Measurements from ENCODE around the gene FAM217B.

The FAM217B gene

DNA sequence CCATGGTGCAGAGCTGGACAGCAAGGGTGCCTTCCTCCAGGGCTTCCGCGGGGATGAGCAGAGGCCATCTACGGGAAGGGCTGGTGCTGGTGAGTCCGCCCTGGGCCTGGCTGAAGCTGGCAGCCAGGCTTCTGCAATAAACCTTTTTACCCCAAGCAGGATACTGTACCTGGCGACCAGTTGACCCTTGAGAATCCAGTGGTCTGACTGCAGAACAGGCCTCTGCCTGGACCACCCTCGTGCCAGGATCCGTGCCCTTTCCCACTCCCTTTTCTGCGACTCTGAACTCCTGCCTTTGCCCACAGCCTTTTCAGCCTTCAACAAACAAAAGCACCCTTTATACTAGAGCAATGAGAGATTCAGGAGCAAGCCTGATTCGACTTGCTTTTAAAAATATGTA lies 36.9 kb downstream of the FAM217B start:
- H3K9me3 ChIP-seq (ENCODE audit: insufficient read depth, low read depth, low read length) = no peaks in the 10 kb centered on the region
- no peaks in the 10 kb centered on the region for H3K4me1 ChIP-seq (ENCODE audit: insufficient read depth, low read length)
- no peaks in the 10 kb centered on the region for H3K36me3 ChIP-seq (ENCODE audit: insufficient read depth, low read length)
- no peak overlapping the region for H3K27ac ChIP-seq (ENCODE audit: low read depth, low read length)
- H3K9ac ChIP-seq (ENCODE audit: low read depth, low read length) = no peak overlapping the region
- no peaks in the 10 kb centered on the region for H3K27me3 ChIP-seq (ENCODE audit: insufficient read depth, low read length)
- H3K4me3 ChIP-seq (ENCODE audit: low read length) = no peak overlapping the region
- WGBS = 94% methylated on average over 8 of the region's 9 CpGs

DNA sequence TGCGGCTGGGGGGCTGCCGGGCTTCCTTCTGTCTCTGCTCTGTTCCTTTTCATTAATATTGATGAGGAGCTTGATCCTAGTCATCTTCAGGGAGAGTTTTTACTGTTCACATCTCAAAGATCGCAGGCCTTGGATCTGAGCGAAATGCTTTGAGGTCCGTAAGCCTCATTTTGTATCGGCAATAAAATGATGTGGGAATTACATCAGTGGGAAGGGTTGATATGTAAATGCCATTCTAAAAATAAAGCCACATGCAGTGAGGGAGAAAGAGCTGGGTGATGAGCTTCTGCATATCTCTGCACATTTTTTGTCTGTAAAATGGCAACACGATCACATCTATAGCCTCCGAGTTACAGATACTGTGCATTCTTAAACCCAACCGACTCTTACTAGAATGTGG lies 42.9 kb downstream of the FAM217B start:
- no peaks in the 10 kb centered on the region; the same call in 1 of the 2 replicates for H3K4me1 ChIP-seq (ENCODE audit: insufficient read depth, low read length)
- H3K9ac ChIP-seq (ENCODE audit: low read depth, low read length) = no peak overlapping the region
- no peak overlapping the region for H3K4me3 ChIP-seq (ENCODE audit: low read length)
- no peaks in the 10 kb centered on the region for H3K36me3 ChIP-seq (ENCODE audit: insufficient read depth, low read length)
- 92% methylated on average over 7 of the region's 9 CpGs for WGBS
- H3K27me3 ChIP-seq (ENCODE audit: insufficient read depth, low read length) = no peaks in the 10 kb centered on the region
- H3K9me3 ChIP-seq (ENCODE audit: insufficient read depth, low read depth, low read length) = no peaks in the 10 kb centered on the region
- H3K27ac ChIP-seq (ENCODE audit: low read depth, low read length) = no peak overlapping the region

DNA sequence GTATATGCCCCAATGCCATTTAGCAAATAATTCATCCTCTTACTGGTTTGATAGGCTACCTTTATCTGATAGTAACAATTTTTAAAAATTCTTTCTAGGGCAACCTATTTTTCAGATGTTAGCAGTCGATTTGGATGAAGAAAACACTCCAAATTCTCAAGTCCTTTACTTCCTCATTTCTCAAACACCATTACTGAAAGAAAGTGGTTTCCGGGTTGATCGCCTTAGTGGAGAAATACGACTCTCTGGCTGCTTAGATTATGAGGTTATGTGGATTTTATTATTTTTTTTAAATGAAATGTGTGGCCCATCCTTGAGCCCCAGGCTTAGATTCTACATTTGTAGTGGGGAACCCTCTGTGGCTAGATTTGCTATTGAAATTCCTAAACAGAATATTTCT lies 44.4 kb downstream of the FAM217B start:
- Histone ChIP-seq H3K36me3 (ENCODE audit: insufficient read depth, low read length) (no peaks in the 10 kb centered on the region), H3K9ac (ENCODE audit: low read depth, low read length) (no peak overlapping the region), H3K4me1 (ENCODE audit: insufficient read depth, low read length) (peaks cover 8% of the 10 kb centered on the region; the same call in 1 of the 2 replicates), H3K4me3 (ENCODE audit: low read length) (no peak overlapping the region), H3K27ac (ENCODE audit: low read depth, low read length) (no peak overlapping the region), H3K9me3 (ENCODE audit: insufficient read depth, low read depth, low read length) (no peaks in the 10 kb centered on the region), H3K27me3 (ENCODE audit: insufficient read depth, low read length) (no peaks in the 10 kb centered on the region)
- 93% methylated on average over 4 of the region's 4 CpGs for WGBS

DNA sequence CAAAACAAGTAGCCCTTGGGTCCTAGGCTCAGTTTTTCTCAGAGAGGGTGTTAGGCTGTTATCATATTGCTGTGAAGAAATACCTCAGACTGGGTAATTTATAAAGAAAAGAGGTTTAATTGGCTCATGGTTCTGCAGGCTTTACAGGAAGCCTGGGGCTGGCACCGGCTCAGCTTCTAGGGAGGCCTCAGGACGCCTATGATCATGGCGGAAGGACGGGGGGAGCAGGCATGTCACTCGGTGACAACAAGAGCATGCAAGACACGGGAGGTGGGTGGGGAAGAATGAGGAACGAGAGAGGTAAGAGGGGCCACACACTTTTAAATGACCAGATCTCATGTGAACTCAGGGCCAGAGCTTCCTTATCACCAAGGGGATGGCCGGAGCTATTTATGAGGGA lies 45.0 kb downstream of the FAM217B start:
- Histone ChIP-seq H3K36me3 (ENCODE audit: insufficient read depth, low read length) (no peaks in the 10 kb centered on the region), H3K27ac (ENCODE audit: low read depth, low read length) (no peak overlapping the region), H3K4me1 (ENCODE audit: insufficient read depth, low read length) (peaks cover 8% of the 10 kb centered on the region; the same call in 1 of the 2 replicates), H3K9me3 (ENCODE audit: insufficient read depth, low read depth, low read length) (no peaks in the 10 kb centered on the region), H3K4me3 (ENCODE audit: low read length) (no peak overlapping the region), H3K27me3 (ENCODE audit: insufficient read depth, low read length) (no peaks in the 10 kb centered on the region), H3K9ac (ENCODE audit: low read depth, low read length) (no peak overlapping the region)
- 94% methylated on average over 8 of the region's 8 CpGs for WGBS

DNA sequence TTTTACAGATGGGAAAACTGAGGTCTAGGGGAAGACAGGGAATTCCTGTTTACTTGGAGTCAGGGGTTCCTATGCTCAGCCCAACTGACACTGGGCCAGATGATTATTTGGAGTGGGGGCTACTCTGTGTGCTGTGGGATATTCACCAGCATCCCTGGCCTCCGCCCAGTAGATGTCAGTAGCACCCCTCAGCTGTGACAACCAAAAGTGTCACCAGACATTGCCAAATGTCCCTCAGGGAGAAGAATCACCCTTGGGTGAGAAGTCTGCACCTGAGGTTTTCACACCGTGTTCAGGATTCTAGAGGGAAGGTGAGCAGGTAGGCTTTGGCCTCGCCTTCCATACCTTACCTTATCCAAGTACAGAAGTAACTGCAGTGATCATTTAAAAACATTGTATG lies 45.7 kb downstream of the FAM217B start:
- 83% methylated on average over 2 of the region's 3 CpGs for WGBS
- Histone ChIP-seq H3K36me3 (ENCODE audit: insufficient read depth, low read length) (no peaks in the 10 kb centered on the region), H3K27me3 (ENCODE audit: insufficient read depth, low read length) (no peaks in the 10 kb centered on the region), H3K9me3 (ENCODE audit: insufficient read depth, low read depth, low read length) (no peaks in the 10 kb centered on the region), H3K4me1 (ENCODE audit: insufficient read depth, low read length) (peaks cover 8% of the 10 kb centered on the region; the same call in 1 of the 2 replicates), H3K9ac (ENCODE audit: low read depth, low read length) (no peak overlapping the region), H3K4me3 (ENCODE audit: low read length) (no peak overlapping the region), H3K27ac (ENCODE audit: low read depth, low read length) (no peak overlapping the region)

DNA sequence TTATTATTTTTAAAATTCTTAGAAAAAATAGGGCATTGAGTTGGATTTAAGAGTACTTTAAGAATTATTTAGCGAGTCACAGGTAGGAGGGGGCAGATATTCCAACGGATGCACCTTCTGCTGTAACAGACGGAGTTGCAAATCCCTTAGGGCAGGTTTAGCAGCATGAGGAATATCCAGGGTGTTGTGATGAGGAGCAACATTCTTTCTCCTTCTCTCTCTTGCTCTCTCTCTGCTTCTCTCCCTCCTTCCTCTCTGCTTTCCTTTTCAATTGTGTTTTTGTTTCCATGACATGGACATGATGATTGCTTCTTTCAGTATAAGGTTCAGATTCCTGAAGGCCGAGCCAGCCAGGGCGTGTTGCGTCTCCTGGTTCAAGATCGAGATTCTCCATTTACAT lies 46.9 kb downstream of the FAM217B start:
- Histone ChIP-seq H3K9me3 (ENCODE audit: insufficient read depth, low read depth, low read length) (no peaks in the 10 kb centered on the region), H3K4me3 (ENCODE audit: low read length) (no peak overlapping the region), H3K27me3 (ENCODE audit: insufficient read depth, low read length) (no peaks in the 10 kb centered on the region), H3K9ac (ENCODE audit: low read depth, low read length) (no peak overlapping the region), H3K4me1 (ENCODE audit: insufficient read depth, low read length) (peaks cover 8% of the 10 kb centered on the region; the same call in 1 of the 2 replicates), H3K27ac (ENCODE audit: low read depth, low read length) (no peak overlapping the region), H3K36me3 (ENCODE audit: insufficient read depth, low read length) (no peaks in the 10 kb centered on the region)
- 78% methylated on average over 7 of the region's 7 CpGs for WGBS

DNA sequence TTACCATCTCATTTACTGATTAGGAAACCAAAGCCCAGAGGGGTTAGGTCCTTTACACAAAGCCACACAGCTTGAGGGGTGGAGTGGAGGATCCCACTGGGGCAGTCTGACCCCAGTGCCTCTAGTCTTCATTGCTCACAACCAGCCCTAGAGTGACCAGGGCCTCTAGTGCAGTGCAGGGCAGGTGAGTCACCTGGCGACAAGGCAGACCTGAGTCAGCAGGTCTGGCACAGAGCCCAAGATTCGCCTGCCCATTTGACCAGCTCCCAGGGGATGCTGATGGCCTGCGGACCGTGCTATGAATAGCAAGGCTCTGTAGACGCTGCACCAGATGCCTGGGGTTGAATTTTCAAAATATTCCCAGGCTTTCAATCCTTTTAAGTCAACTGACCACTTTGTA lies 48.0 kb downstream of the FAM217B start:
- Histone ChIP-seq H3K36me3 (ENCODE audit: insufficient read depth, low read length) (no peaks in the 10 kb centered on the region), H3K4me3 (ENCODE audit: low read length) (no peak overlapping the region), H3K27ac (ENCODE audit: low read depth, low read length) (no peak overlapping the region), H3K4me1 (ENCODE audit: insufficient read depth, low read length) (peaks cover 8% of the 10 kb centered on the region; the same call in 1 of the 2 replicates), H3K9me3 (ENCODE audit: insufficient read depth, low read depth, low read length) (no peaks in the 10 kb centered on the region), H3K9ac (ENCODE audit: low read depth, low read length) (no peak overlapping the region), H3K27me3 (ENCODE audit: insufficient read depth, low read length) (no peaks in the 10 kb centered on the region)
- WGBS = 84% methylated on average over 5 of the region's 5 CpGs

DNA sequence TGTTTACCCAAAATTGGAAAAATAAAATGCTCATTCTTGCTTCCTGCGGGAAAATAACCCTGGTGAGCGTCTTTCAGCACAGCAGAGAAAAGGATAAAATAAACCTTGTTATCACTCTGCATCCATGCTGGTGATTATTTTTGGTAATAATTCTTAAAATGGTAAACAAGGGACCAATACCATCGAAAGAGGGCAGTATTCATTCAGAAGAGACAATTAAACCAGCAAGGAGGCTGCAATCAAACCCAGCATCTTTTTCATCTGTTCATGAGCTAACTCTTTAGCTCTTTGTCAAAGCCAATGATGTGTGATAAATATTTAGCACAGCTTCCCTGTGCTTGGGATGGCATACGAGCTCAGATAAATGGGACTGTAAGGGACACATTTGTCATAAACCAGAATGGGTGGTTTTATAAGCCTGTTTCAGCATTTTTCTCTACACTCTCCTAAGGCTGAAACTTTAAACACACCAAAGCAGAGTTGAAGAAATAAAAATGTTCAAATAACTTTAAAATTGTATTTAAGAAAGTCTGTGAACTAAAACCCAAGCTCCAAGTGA lies 52.4 kb downstream of the FAM217B start:
- WGBS = 94% methylated on average over 4 of the region's 4 CpGs
- H3K4me1 ChIP-seq (ENCODE audit: insufficient read depth, low read length) = peaks cover 24% of the 10 kb centered on the region
- no peak overlapping the region for H3K9ac ChIP-seq (ENCODE audit: low read depth, low read length)
- no peaks in the 10 kb centered on the region for H3K36me3 ChIP-seq (ENCODE audit: insufficient read depth, low read length)
- no peak overlapping the region for H3K27ac ChIP-seq (ENCODE audit: low read depth, low read length)
- H3K27me3 ChIP-seq (ENCODE audit: insufficient read depth, low read length) = no peaks in the 10 kb centered on the region
- H3K4me3 ChIP-seq (ENCODE audit: low read length) = no peak overlapping the region
- no peaks in the 10 kb centered on the region for H3K9me3 ChIP-seq (ENCODE audit: insufficient read depth, low read depth, low read length)

DNA sequence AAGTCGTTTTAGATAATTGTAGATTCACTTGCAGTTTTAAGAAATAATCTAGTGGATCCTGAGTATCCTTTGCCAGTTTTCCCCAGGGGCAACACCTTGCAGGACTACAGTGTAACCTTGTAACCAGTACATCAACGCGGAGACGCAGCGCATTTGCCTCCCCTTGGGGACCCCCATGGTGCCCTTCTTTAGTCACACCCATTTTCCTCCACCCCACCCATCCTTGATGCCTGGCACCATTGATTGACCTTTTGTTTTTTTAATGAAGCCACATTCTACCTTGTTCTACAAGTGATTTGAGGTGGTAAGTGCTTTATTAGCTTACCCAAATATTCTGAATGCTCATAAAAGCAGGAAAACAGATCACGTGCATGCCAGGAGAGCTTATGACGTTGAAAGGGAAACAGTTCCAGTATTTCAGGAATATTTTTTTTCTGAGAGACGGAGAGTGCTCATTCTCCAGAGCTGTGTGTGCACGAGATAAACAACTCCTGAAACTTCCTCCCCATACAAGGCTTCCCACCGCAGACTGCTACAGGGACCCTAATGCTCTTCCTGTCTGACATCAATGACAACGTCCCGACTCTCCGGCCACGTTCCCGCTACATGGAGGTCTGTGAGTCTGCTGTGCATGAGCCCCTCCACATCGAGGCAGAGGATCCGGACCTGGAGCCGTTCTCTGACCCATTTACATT lies 53.7 kb downstream of the FAM217B start:
- H3K27me3 ChIP-seq (ENCODE audit: insufficient read depth, low read length) = no peaks in the 10 kb centered on the region
- peaks cover 16% of the 10 kb centered on the region for H3K4me1 ChIP-seq (ENCODE audit: insufficient read depth, low read length)
- peak overlapping the region; percentile 59 for H3K4me3 ChIP-seq (ENCODE audit: low read length)
- H3K9ac ChIP-seq (ENCODE audit: low read depth, low read length) = peak overlapping the region; percentile 50; the same call in 1 of the 2 replicates
- H3K27ac ChIP-seq (ENCODE audit: low read depth, low read length) = peak overlapping the region; percentile 78
- H3K36me3 ChIP-seq (ENCODE audit: insufficient read depth, low read length) = no peaks in the 10 kb centered on the region
- H3K9me3 ChIP-seq (ENCODE audit: insufficient read depth, low read depth, low read length) = no peaks in the 10 kb centered on the region
- 15% methylated on average over 18 of the region's 18 CpGs for WGBS

DNA sequence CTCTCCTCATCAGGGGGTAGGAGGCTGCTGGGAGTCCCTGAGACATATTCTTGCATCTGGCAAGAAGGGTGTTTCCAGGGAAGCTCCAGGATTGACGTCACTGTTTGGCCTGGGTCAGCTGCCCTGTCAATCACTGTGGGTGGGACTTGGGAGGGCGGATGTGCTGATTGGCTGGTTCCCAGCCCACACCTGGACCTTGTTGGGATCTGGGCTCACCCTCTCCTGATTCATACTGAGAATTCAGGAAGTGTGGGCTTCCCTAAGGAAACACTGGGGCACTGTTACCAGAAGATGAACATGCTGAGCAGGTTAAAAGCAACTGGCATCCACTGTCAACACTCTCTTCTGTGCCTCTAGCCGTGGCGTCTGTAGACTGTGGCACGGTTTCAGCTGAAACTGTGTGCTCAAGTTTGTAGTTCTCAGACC lies 54.5 kb downstream of the FAM217B start:
- H3K4me1 ChIP-seq (ENCODE audit: insufficient read depth, low read length) = peaks cover 16% of the 10 kb centered on the region
- H3K27ac ChIP-seq (ENCODE audit: low read depth, low read length) = peak overlapping the region; percentile 78
- 67% methylated on average over 5 of the region's 5 CpGs for WGBS
- no peaks in the 10 kb centered on the region for H3K27me3 ChIP-seq (ENCODE audit: insufficient read depth, low read length)
- no peaks in the 10 kb centered on the region for H3K36me3 ChIP-seq (ENCODE audit: insufficient read depth, low read length)
- peak overlapping the region; percentile 59 for H3K4me3 ChIP-seq (ENCODE audit: low read length)
- no peaks in the 10 kb centered on the region for H3K9me3 ChIP-seq (ENCODE audit: insufficient read depth, low read depth, low read length)
- peak overlapping the region; percentile 50; the same call in 1 of the 2 replicates for H3K9ac ChIP-seq (ENCODE audit: low read depth, low read length)

DNA sequence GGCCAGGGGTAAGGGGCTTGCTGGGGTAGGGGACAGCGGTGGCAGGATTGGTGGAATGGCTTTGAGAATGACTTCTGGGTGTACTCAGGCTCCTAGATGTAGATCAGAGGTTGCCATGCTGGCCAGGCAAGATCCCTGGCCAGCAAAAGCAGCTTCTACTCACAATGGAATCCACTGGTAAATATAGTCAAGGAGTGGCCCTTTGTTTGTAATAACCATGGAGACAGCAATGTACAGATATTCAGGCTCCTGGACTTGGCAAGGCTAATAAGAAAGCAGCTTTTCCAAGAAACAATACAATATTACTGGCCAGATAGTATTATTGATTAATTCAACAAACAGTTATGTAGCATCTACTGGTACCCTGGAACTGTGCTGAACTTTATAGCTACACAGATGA lies 55.9 kb downstream of the FAM217B start:
- 95% methylated on average over 1 of the region's 1 CpG for WGBS
- H3K9me3 ChIP-seq (ENCODE audit: insufficient read depth, low read depth, low read length) = no peaks in the 10 kb centered on the region
- peaks cover 25% of the 10 kb centered on the region for H3K4me1 ChIP-seq (ENCODE audit: insufficient read depth, low read length)
- no peaks in the 10 kb centered on the region for H3K36me3 ChIP-seq (ENCODE audit: insufficient read depth, low read length)
- H3K9ac ChIP-seq (ENCODE audit: low read depth, low read length) = no peak overlapping the region
- no peaks in the 10 kb centered on the region for H3K27me3 ChIP-seq (ENCODE audit: insufficient read depth, low read length)
- H3K27ac ChIP-seq (ENCODE audit: low read depth, low read length) = no peak overlapping the region
- no peak overlapping the region for H3K4me3 ChIP-seq (ENCODE audit: low read length)
